ENCODE results near the gene DDX52.
"Not testable (repeated sequence)": the region's sequence is repeated elsewhere in the genome, so short reads cannot be mapped to it uniquely, and the experiment has no call there.

Gene DDX52

DNA sequence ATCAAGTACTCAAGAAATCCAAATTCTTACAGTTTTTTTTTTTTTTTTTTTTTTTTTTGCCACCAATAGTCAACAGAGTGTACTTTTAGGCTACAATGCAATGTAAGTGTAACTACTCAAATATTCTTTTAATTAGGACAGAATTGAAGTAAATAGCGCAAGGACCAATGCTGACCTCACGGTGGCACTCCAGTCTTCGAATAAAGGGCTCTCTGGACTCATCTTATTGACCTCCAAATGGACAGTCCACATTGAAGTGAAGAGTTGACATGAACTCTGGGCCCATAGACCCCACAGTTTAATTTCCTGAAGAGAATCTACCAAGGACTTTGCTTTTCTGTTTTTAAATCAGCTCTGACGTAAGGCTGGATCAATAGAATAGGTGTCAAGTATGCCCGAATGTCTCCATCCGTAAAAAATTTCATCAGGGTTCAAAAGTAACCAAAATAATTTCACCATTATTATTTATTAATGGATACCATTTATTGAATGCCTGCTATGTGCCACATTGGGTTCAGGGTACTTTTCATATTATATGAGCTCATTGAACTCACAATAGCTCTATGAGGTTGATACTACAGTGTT lies 7.3 kb upstream of the DDX52 start:
- DNase-seq (ENCODE audit: low read depth) = no peak

GRCh38 chr17:37648555-37648954 lies 5.3 kb upstream of the DDX52 start:
- no peak for DNase-seq (ENCODE audit: low read depth)

DNA sequence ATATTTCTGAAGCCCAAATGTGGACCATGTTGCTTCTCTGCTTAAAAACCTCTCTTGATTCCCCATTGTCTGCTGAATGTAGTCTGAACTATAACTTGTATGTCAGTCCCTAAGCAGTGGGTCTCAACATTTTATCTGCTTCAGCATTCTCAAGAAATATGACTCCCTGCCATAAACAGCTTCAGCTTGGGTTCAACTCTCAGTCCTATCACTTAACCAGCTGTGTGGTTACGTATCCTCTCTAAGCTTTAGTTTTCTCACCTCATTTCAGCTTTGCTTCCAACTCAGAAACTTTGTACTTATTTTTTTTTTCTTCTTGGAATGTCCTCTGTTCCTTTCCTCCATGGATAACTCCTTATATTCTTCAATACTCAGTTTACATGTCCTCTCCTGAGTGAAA lies 4.6 kb upstream of the DDX52 start:
- no peak for DNase-seq (ENCODE audit: low read depth)

DNA sequence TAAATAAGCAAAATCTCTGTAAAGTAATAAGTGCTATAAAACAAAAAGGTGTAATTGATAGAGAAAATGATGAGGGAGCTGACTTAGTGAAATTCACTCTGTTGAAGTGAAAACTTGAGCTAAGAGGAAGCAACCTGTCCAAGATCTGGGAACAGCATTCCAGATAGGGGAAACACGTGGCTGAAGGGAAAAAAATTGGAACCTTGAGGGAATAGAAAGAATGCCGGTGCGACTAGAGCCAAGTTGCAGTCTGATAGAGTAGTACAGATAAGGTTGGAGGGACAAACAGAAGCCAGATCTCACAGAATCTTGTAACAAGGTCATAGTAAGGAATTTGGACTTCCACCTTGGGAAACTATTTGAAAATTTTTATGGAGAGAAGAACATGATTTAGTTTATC lies 623 bp upstream of the DDX52 start:
- no peak for DNase-seq (ENCODE audit: low read depth)

DNA sequence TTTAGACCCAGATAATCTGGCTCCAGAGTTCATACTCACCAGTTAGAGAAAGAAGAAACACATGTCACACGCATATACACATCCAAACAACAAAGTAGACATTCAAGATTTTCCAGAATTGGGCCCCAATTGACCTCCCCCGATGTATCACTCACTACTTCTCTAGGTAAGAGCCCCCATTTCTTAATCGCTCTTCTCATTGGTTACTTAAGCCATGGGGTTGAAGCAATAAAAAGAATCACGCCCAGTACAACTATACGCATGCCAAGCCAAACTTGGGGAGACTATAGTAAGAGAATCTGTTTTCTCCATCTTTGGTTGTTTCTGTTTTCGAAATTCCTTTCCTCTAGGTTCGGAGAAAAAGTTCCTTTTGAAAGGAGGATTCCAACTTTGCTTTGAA lies 565 bp downstream of the DDX52 start:
- no peak for DNase-seq (ENCODE audit: low read depth)

DNA sequence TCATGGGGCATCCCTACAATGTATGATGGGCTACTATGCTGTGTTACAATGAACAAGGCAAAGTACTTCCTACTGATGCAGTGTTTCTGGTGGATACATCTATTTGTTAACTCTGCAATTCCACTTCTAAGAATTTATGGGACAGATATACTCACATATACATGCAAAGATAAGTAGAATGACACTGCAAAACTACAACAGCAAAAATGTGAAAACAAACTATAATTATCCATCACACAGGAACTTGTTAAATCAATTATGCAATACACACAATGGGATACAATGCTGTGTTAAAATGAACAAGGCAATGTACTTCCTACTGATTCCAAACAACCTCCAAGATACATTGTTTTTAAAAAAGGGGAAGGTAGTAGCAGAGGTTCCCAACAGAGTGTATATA lies 3.2 kb downstream of the DDX52 start:
- DNase-seq (ENCODE audit: low read depth) = no peak

- no peak for DNase-seq (ENCODE audit: low read depth)
These were observed 5.3 kb downstream of the DDX52 start for GRCh38 chr17:37637956-37638355.

DNA sequence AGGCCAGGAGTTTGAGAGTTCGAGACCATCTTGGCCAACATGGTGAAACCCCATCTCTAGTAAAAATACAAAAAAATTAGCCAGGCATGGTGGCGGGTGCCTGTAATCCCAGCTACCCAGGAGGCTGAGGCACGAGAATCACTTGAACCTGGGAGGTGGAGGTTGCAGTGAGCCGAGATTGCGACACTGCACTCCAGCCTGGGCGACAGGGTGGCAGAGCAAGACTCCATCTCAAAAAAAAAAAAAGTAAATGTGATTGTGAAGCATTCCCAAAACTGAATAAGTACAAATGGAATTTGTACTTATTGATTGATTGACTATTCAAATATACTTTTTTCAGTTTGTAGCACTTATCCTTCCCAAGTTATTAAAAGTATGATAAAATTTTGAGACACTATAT lies 26.8 kb downstream of the DDX52 start:
- not testable (repeated sequence) for DNase-seq (ENCODE audit: low read depth)

GRCh38 chr17:37614823-37615222 lies 28.4 kb downstream of the DDX52 start:
- no peak for DNase-seq (ENCODE audit: low read depth)

GRCh38 chr17:37614391-37614790 lies 28.9 kb downstream of the DDX52 start:
- no peak for DNase-seq (ENCODE audit: low read depth)

GRCh38 chr17:37610971-37611370 lies 32.3 kb downstream of the DDX52 start:
- DNase-seq (ENCODE audit: low read depth) = no peak

DNA sequence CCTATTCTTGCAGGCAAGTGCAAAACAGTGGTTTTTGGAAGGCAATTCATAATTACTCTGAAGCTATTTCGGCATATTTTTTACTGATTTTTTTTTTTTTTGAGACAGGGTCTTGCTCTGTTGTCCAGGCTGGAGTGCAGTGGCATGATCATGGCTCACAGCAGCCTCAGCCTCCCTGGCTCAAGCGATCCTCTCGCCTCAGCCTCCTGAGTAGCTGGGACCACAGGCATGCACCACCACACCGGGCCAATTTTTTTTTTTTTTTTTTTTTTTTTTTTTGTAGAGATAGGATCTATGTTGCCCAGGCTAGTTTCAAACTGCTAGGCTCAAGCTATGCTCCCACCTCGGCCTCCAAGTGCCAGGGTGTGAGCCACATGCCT lies 33.2 kb downstream of the DDX52 start:
- not testable (repeated sequence) for DNase-seq (ENCODE audit: low read depth)

DNA sequence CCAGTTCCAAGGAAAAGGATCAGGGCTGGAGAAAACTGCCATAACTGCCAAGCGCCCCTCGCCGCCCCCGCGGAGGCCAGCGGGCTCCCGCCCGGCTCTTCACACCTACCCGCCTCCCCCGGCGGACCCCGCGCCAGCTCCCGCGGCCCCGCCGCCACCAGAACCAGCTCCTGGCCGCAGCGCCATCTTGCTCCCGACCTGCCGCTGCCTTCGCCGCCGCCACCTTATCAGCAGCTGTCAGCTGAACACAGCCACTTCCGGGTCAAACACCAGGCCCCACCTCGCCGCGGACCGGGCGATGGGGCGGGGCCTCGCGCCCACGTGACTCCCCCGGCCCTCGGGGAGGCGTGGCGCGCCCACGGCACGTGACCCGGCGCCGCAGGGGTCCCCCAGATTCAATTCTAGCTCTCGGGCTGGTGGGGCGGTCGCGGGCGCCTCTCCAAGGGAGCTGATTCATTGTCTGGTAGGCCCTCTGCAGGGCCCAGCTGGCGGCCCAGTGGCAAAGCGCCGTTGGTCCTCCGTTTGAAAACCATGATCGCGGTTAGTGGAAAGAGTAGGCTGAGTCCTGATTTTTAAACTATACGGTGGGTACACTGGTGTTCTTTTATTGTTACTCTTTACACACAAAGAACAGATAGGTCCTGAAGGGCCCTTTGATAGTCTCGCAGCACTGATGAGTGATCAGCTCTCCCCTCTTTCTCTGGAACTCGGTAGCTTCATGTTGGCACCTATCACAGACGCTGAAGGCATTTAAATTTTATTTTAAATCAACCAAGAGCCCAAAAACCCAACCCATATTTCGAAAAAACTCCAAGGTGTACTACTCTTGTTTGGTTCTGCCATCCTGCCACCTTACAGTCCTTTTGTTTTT lies 33.8 kb downstream of the DDX52 start, which contains the start of gene SYNRG:
Gene SYNRG (minus strand): TSS at position 249 of the 871 bp plus-strand sequence. CDS start 63 bp downstream, at position 186.
- peak; percentile 91 for DNase-seq (ENCODE audit: low read depth)

GRCh38 chr17:37608351-37609169 lies 34.7 kb downstream of the DDX52 start:
- DNase-seq (ENCODE audit: low read depth) = peak; percentile 2

DNA sequence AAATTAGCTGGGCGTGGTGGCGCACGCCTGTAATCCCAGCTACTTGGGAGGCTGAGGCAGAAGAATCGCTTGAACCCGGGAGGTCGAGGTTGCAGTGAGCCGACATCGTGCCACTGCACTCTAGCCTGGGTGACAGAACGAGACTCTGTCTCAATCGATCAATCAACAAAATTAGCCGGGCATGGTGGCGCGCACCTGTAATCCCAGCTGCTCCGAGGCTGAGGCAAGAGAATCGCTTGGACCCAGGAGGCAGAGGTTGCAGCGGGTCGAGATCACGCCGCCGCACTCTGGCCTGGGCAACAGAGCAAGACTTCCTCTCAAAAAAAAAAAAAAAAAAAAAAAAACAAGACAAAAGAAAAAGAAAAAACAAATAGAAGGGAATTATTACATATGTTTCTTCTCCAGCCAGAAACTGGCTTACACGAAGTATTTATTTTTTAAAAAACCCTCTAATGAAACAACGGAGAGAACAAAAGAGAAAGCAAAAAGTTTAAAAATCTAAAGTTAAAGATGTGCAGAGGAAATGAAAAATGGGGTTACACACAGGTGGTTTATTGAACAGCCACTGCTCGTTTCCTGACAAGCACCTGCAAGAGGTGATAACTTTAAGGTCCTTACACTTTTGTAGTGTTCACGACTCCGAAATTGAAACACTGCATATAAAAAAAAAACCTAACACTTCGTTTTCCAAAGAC lies 35.5 kb downstream of the DDX52 start:
- peak; percentile 5 for DNase-seq (ENCODE audit: low read depth)

- DNase-seq (ENCODE audit: low read depth) = no peak
These were observed 37.3 kb downstream of the DDX52 start for GRCh38 chr17:37605813-37606505.

GRCh38 chr17:37605081-37605480 lies 38.2 kb downstream of the DDX52 start:
- no peak for DNase-seq (ENCODE audit: low read depth)

DNA sequence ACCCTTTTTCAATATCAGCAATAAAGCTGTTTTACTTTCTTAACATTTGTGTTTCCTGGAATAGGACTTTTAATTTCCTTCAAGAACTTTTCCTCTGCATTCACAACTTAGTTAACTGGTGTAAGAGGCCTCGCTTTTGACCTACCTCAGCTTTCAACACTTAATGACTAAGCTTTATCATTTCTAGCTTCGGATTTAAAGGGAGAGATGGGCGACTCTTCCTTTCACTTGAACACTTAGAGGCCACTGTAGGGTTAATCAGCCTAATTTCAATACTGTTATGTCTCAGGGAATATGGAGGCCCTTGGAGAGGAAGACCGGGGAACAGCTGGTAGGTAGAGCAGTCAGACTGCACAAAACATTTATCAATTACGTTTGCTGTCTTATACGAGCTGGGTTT lies 38.7 kb downstream of the DDX52 start:
- no peak for DNase-seq (ENCODE audit: low read depth)

- DNase-seq (ENCODE audit: low read depth) = no peak
These were observed 45.1 kb downstream of the DDX52 start for GRCh38 chr17:37598145-37598544.

- no peak for DNase-seq (ENCODE audit: low read depth)
These were observed 51.0 kb downstream of the DDX52 start for GRCh38 chr17:37592291-37592690.

GRCh38 chr17:37585066-37585465 lies 58.2 kb downstream of the DDX52 start:
- no peak for DNase-seq (ENCODE audit: low read depth)

GRCh38 chr17:37576281-37576680 lies 67.0 kb downstream of the DDX52 start:
- no peak for DNase-seq (ENCODE audit: low read depth)
